WTC11 (cell line): ENCODE measurements around the gene GNPDA1. TPM values are rescaled to one million over a fixed set of nuclear protein-coding genes. Genes with fewer than 3 reads are reported as not detected.

Experiments used
- ATAC-seq: fragments of 200-7000 bp; cut with Tn5 transposase; 2 replicates; pipeline ENCODE4 v1.10.0; 2021; ENCODE audit warnings: mild to moderate bottlenecking, moderate library complexity
- CTCF ChIA-PET: fragments of 300-600 bp; sonication (Branson Sonifier 250); formaldehyde crosslinking; loops from one replicate; lab custom pipeline; 2021; ENCODE audit warnings: antibody characterized with exemption; lab: Charles Lee
- POLR2A ChIA-PET: fragments of 350-600 bp; sonication (Branson Sonifier 250); formaldehyde crosslinking; loops from one replicate; lab custom pipeline; 2021; ENCODE audit warnings: antibody characterized with exemption; lab: Charles Lee
- DNase-seq: peaks from one replicate; pipeline ENCODE4 v3.0.0; 2021; ENCODE audit warnings: low spot score
- H3K27ac Mint-ChIP-seq: 2 replicates; pipeline ENCODE4 v1.8.0; 2021; ENCODE audit warnings: mixed read lengths
- H3K27me3 Mint-ChIP-seq: 2 replicates; pipeline ENCODE4 v1.8.0; 2021; ENCODE audit warnings: low read depth, mild to moderate bottlenecking, moderate library complexity, mixed read lengths
- H3K36me3 Mint-ChIP-seq: 2 replicates; pipeline ENCODE4 v1.8.0; 2021; ENCODE audit warnings: mixed read lengths
- H3K4me1 Mint-ChIP-seq: 2 replicates; pipeline ENCODE4 v1.8.0; 2022; ENCODE audit warnings: mixed read lengths
- H3K4me3 Mint-ChIP-seq: 2 replicates; pipeline ENCODE4 v1.8.0; 2021; ENCODE audit warnings: mild to moderate bottlenecking, moderate library complexity, mixed read lengths
- H3K9me3 Mint-ChIP-seq: 2 replicates; pipeline ENCODE4 v1.8.0; 2021; ENCODE audit warnings: mixed read lengths
- ATF1 ChIP-seq: sonication (generic); formaldehyde crosslinking; IDR thresholded peaks from 2 replicates; pipeline ENCODE4 v1.8.1; 2023; ENCODE audit warnings: mild to moderate bottlenecking, moderate library complexity, missing genetic modification reagents
- ATF6 ChIP-seq: sonication (generic); formaldehyde crosslinking; IDR thresholded peaks from 2 replicates; pipeline ENCODE4 v1.8.1; 2023; ENCODE audit warnings: mild to moderate bottlenecking, missing genetic modification reagents
- CDX4 ChIP-seq: fragments of 250-450 bp; sonication (Bioruptor Pico); IDR thresholded peaks from 2 replicates; pipeline ENCODE4 v1.9.0; 2021; ENCODE audit warnings: moderate library complexity, mild to moderate bottlenecking, inconsistent platforms, borderline replicate concordance
- CTCF ChIP-seq: fragments of 200-600 bp; IDR thresholded peaks from 2 replicates; pipeline ENCODE4 v1.8.0; 2022; ENCODE audit warnings: antibody characterized with exemption
- E2F4 ChIP-seq: sonication (generic); formaldehyde crosslinking; IDR thresholded peaks from 2 replicates; pipeline ENCODE4 v1.8.1; 2022; ENCODE audit warnings: low read depth, mild to moderate bottlenecking, moderate library complexity, missing genetic modification reagents, borderline replicate concordance
- EMX1 ChIP-seq: fragments of 250-450 bp; sonication (Bioruptor Pico); IDR thresholded peaks from 2 replicates; pipeline ENCODE4 v1.8.0; 2021; ENCODE audit warnings: mild to moderate bottlenecking
- FOXP1 ChIP-seq: sonication (generic); formaldehyde crosslinking; IDR thresholded peaks from 2 replicates; pipeline ENCODE4 v1.8.0; 2022; ENCODE audit warnings: missing genetic modification reagents, mild to moderate bottlenecking, moderate library complexity, borderline replicate concordance
- KAT7 ChIP-seq: sonication (generic); formaldehyde crosslinking; IDR thresholded peaks from 2 replicates; pipeline ENCODE4 v1.8.1; 2023; ENCODE audit warnings: missing genetic modification reagents, mild to moderate bottlenecking, borderline replicate concordance
- OVOL2 ChIP-seq: fragments of 250-450 bp; sonication (Bioruptor Pico); IDR thresholded peaks from 2 replicates; pipeline ENCODE4 v1.9.0; 2021; ENCODE audit warnings: mild to moderate bottlenecking, borderline replicate concordance
- TCF7 ChIP-seq: sonication (generic); formaldehyde crosslinking; IDR thresholded peaks from 2 replicates; pipeline ENCODE4 v1.8.0; 2022; ENCODE audit warnings: mild to moderate bottlenecking, low read depth, missing genetic modification reagents, moderate library complexity
- TEAD1 ChIP-seq: sonication (generic); formaldehyde crosslinking; IDR thresholded peaks from 2 replicates; pipeline ENCODE4 v1.8.0; 2022; ENCODE audit warnings: mild to moderate bottlenecking, missing genetic modification reagents
- TEAD4 ChIP-seq: sonication (generic); formaldehyde crosslinking; IDR thresholded peaks from 2 replicates; pipeline ENCODE4 v1.8.0; 2022; ENCODE audit warnings: mild to moderate bottlenecking, missing genetic modification reagents
- TP53 ChIP-seq: sonication (generic); formaldehyde crosslinking; IDR thresholded peaks from 2 replicates; pipeline ENCODE4 v1.8.1; 2023; ENCODE audit warnings: mild to moderate bottlenecking, missing genetic modification reagents
- ZNF121 ChIP-seq: sonication (generic); formaldehyde crosslinking; IDR thresholded peaks from 2 replicates; pipeline ENCODE4 v1.8.0; 2023; ENCODE audit warnings: missing genetic modification reagents
- ZNF219 ChIP-seq: sonication (generic); formaldehyde crosslinking; IDR thresholded peaks from 2 replicates; pipeline ENCODE4 v1.8.0; 2023; ENCODE audit warnings: missing genetic modification reagents, mild to moderate bottlenecking, borderline replicate concordance
- ZNF263 ChIP-seq: sonication (generic); formaldehyde crosslinking; IDR thresholded peaks from 2 replicates; pipeline ENCODE4 v1.8.1; 2022; ENCODE audit warnings: low read depth, mild to moderate bottlenecking, moderate library complexity, missing genetic modification reagents
- ZNF317 ChIP-seq: sonication (generic); formaldehyde crosslinking; IDR thresholded peaks from 2 replicates; pipeline ENCODE4 v1.8.1; 2023; ENCODE audit warnings: low read depth, mild to moderate bottlenecking, moderate library complexity, missing genetic modification reagents, borderline replicate concordance
- ZNF671 ChIP-seq: fragments of 250-450 bp; sonication (Bioruptor Pico); IDR thresholded peaks from 2 replicates; pipeline ENCODE4 v1.8.0; 2021; ENCODE audit warnings: mild to moderate bottlenecking
- total RNA-seq: library from RNA; stranded (reverse); gene quantifications from 3 replicates; pipeline ENCODE4 v1.2.3, GENCODE V29; 2021
- TF ChIP-seq, protein P1 (sequence below): sonication (generic); formaldehyde crosslinking; IDR thresholded peaks from 2 replicates; pipeline ENCODE4 v1.8.1; 2023; ENCODE audit warnings: mild to moderate bottlenecking, missing genetic modification reagents, borderline replicate concordance

Gene GNPDA1
- total RNA-seq, 1 experiment from 2014 or later, result 54.8 TPM

DNA sequence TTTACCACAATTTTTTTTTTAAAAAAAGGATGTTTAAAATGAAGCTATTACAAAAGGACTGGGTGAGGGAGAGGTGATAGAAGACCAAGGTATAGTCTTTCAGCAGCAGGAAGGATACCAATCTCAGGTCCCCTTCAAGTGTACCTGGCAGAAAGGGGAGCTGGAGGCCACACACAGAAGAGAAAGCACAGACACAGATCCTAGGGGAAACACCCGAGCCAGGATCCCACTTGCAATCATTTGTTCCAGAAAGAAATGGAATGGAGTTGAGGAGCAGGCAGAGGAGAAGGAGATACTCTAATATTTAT, 5.6 kb downstream of the GNPDA1 start:
- H3K4me1 Mint-ChIP-seq, result no peaks in the 10 kb centered on the region
- no peak for TF ChIP-seq TEAD1 (CRISPR knock-in tag)
- no peak for TF ChIP-seq CDX4 (CRISPR knock-in tag)
- no peak for TF ChIP-seq ZNF121 (CRISPR knock-in tag)
- no peak for TF ChIP-seq CTCF
- TF ChIP-seq ZNF671 (CRISPR knock-in tag), result no peak
- no peak for TF ChIP-seq ZNF219 (CRISPR knock-in tag)
- no peak for TF ChIP-seq ATF6 (CRISPR knock-in tag)
- TF ChIP-seq, protein P1, sequence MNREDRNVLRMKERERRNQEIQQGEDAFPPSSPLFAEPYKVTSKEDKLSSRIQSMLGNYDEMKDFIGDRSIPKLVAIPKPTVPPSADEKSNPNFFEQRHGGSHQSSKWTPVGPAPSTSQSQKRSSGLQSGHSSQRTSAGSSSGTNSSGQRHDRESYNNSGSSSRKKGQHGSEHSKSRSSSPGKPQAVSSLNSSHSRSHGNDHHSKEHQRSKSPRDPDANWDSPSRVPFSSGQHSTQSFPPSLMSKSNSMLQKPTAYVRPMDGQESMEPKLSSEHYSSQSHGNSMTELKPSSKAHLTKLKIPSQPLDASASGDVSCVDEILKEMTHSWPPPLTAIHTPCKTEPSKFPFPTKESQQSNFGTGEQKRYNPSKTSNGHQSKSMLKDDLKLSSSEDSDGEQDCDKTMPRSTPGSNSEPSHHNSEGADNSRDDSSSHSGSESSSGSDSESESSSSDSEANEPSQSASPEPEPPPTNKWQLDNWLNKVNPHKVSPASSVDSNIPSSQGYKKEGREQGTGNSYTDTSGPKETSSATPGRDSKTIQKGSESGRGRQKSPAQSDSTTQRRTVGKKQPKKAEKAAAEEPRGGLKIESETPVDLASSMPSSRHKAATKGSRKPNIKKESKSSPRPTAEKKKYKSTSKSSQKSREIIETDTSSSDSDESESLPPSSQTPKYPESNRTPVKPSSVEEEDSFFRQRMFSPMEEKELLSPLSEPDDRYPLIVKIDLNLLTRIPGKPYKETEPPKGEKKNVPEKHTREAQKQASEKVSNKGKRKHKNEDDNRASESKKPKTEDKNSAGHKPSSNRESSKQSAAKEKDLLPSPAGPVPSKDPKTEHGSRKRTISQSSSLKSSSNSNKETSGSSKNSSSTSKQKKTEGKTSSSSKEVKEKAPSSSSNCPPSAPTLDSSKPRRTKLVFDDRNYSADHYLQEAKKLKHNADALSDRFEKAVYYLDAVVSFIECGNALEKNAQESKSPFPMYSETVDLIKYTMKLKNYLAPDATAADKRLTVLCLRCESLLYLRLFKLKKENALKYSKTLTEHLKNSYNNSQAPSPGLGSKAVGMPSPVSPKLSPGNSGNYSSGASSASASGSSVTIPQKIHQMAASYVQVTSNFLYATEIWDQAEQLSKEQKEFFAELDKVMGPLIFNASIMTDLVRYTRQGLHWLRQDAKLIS (CRISPR knock-in tag), result no peak
- no peak for TF ChIP-seq TP53 (CRISPR knock-in tag)
- no peak for TF ChIP-seq E2F4 (CRISPR knock-in tag)
- no peak for TF ChIP-seq OVOL2 (CRISPR knock-in tag)
- TF ChIP-seq ZNF317 (CRISPR knock-in tag), result no peak
- TF ChIP-seq FOXP1 (CRISPR knock-in tag), result no peak
- no peak for TF ChIP-seq ZNF263 (CRISPR knock-in tag)
- no peak for TF ChIP-seq TEAD4 (CRISPR knock-in tag)
- TF ChIP-seq EMX1 (CRISPR knock-in tag), result no peak
- TF ChIP-seq TCF7 (CRISPR knock-in tag), result no peak
- TF ChIP-seq ATF1 (CRISPR knock-in tag), result no peak
- TF ChIP-seq KAT7, result no peak
- no peak overlapping the region for H3K4me3 Mint-ChIP-seq
- no peaks in the 10 kb centered on the region for H3K27me3 Mint-ChIP-seq
- no peak overlapping the region for H3K27ac Mint-ChIP-seq
- no peaks in the 10 kb centered on the region for H3K9me3 Mint-ChIP-seq
- DNase-seq (no peak), ATAC-seq (no peak)
- H3K36me3 Mint-ChIP-seq, result peaks cover 70% of the 10 kb centered on the region
- ChIA-PET POLR2A (no interaction called here), CTCF (no interaction called here)
